HepG2 (cell line): Measurements from ENCODE around the gene NES. TPM values are rescaled to one million over a fixed set of nuclear protein-coding genes. Genes with fewer than 3 reads are reported as not detected.

ENCODE experiments used
- HMGA1 ChIP-seq: sonication (generic); formaldehyde crosslinking; conservative IDR thresholded peaks from 2 replicates; pipeline ENCODE4 v1.4.0; 2020; ENCODE audit warnings: missing genetic modification reagents
- LCORL ChIP-seq, 2 experiments: fragments of 450-650 bp in 1 of 2; sonication (generic) in 1 of 2; formaldehyde crosslinking in 1 of 2; IDR thresholded peaks; 2 replicates each; pipeline versions ENCODE4 v1.5.0 to v1.6.1; 2017 to 2020; ENCODE audit warnings: antibody characterized with exemption in 1 of 2, missing genetic modification reagents in 1 of 2
- NCOA5 ChIP-seq: sonication (generic); formaldehyde crosslinking; IDR thresholded peaks from 2 replicates; pipeline ENCODE4 v1.4.0; 2020; ENCODE audit warnings: missing genetic modification reagents
- NFE2 ChIP-seq: sonication (generic); formaldehyde crosslinking; IDR thresholded peaks from 2 replicates; pipeline ENCODE4 v1.4.0; 2020; ENCODE audit warnings: missing genetic modification reagents
- ZNF142 ChIP-seq: sonication (generic); formaldehyde crosslinking; IDR thresholded peaks from 2 replicates; pipeline ENCODE4 v1.4.0; 2020; ENCODE audit warnings: missing genetic modification reagents
- ZNF75D ChIP-seq: sonication (generic); formaldehyde crosslinking; IDR thresholded peaks from 2 replicates; pipeline ENCODE4 v1.8.1; 2023; ENCODE audit warnings: missing genetic modification reagents, mild to moderate bottlenecking, borderline replicate concordance
- ZNF878 ChIP-seq: sonication (generic); formaldehyde crosslinking; IDR thresholded peaks from 2 replicates; pipeline ENCODE4 v1.8.1; 2023; ENCODE audit warnings: mild to moderate bottlenecking, missing genetic modification reagents, moderate library complexity
- ZNF879 ChIP-seq: sonication (generic); formaldehyde crosslinking; IDR thresholded peaks from 2 replicates; pipeline ENCODE4 v1.8.1; 2023; ENCODE audit warnings: missing genetic modification reagents
- polyA plus RNA-seq, 8 experiments: library from polyadenylated mRNA; depleted of rRNA in 3 of 8; stranded (reverse) in 7 of 8; unstranded in 1 of 8; fragments of >200 nt; fragmentation: Illumina TruSeq in 4 of 8; extraction: Trizol in 4 of 8; gene quantifications; 2 replicates each; pipeline versions ENCODE4 v1.2.1 to v1.2.3, GENCODE V29; 2011 to 2016; ENCODE audit warnings: low read depth in 4 of 8, missing spikeins in 1 of 8, mixed read lengths in 1 of 8; ENCODE audit not compliant: insufficient read depth in 1 of 8
- total RNA-seq, 5 experiments: library from RNA; depleted of rRNA; stranded (reverse); fragments of >200 nt; fragmentation: Illumina TruSeq; extraction: Trizol; gene quantifications; 2 replicates each; pipeline ENCODE4 v1.2.3, GENCODE V29; 2016; ENCODE audit warnings: low read depth in 1 of 5
- TF ChIP-seq, protein P1 (sequence below): sonication (generic); formaldehyde crosslinking; IDR thresholded peaks from 2 replicates; pipeline ENCODE4 v1.5.1; 2020; ENCODE audit warnings: mild to moderate bottlenecking, missing genetic modification reagents
- TF ChIP-seq, protein P2 (sequence below): sonication (generic); formaldehyde crosslinking; IDR thresholded peaks from one replicate; pipeline ENCODE4 v1.5.1; 2020; ENCODE audit warnings: mild to moderate bottlenecking, missing genetic modification reagents; ENCODE audit errors: not compliant biosample characterization

NES gene
- total and polyA plus RNA-seq, 2 of the 13 experiments (the other 11 are each of a cell fraction or from before 2014, with no cell fraction given), result 1.7 to 16.6 TPM

GRCh38 chr1:156662005-156662799 is 15.0 kb downstream of the NES start (continued):
- TF ChIP-seq, protein P1, sequence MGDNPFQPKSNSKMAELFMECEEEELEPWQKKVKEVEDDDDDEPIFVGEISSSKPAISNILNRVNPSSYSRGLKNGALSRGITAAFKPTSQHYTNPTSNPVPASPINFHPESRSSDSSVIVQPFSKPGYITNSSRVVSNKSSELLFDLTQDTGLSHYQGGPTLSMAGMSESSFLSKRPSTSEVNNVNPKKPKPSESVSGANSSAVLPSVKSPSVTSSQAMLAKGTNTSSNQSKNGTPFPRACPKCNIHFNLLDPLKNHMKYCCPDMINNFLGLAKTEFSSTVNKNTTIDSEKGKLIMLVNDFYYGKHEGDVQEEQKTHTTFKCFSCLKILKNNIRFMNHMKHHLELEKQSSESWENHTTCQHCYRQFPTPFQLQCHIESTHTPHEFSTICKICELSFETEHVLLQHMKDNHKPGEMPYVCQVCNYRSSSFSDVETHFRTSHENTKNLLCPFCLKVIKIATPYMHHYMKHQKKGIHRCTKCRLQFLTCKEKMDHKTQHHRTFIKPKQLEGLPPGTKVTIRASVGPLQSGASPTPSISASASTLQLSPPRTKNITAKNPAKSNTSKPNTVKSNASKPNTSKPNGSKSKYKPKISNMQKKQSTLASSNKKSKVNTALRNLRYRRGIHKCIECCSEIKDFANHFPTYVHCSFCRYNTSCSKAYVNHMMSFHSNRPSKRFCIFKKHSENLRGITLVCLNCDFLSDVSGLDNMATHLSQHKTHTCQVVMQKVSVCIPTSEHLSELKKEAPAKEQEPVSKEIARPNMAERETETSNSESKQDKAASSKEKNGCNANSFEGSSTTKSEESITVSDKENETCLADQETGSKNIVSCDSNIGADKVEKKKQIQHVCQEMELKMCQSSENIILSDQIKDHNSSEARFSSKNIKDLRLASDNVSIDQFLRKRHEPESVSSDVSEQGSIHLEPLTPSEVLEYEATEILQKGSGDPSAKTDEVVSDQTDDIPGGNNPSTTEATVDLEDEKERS (CRISPR knock-in tag), result no peak
- TF ChIP-seq ZNF878 (CRISPR knock-in tag), result no peak
- TF ChIP-seq, protein P2, sequence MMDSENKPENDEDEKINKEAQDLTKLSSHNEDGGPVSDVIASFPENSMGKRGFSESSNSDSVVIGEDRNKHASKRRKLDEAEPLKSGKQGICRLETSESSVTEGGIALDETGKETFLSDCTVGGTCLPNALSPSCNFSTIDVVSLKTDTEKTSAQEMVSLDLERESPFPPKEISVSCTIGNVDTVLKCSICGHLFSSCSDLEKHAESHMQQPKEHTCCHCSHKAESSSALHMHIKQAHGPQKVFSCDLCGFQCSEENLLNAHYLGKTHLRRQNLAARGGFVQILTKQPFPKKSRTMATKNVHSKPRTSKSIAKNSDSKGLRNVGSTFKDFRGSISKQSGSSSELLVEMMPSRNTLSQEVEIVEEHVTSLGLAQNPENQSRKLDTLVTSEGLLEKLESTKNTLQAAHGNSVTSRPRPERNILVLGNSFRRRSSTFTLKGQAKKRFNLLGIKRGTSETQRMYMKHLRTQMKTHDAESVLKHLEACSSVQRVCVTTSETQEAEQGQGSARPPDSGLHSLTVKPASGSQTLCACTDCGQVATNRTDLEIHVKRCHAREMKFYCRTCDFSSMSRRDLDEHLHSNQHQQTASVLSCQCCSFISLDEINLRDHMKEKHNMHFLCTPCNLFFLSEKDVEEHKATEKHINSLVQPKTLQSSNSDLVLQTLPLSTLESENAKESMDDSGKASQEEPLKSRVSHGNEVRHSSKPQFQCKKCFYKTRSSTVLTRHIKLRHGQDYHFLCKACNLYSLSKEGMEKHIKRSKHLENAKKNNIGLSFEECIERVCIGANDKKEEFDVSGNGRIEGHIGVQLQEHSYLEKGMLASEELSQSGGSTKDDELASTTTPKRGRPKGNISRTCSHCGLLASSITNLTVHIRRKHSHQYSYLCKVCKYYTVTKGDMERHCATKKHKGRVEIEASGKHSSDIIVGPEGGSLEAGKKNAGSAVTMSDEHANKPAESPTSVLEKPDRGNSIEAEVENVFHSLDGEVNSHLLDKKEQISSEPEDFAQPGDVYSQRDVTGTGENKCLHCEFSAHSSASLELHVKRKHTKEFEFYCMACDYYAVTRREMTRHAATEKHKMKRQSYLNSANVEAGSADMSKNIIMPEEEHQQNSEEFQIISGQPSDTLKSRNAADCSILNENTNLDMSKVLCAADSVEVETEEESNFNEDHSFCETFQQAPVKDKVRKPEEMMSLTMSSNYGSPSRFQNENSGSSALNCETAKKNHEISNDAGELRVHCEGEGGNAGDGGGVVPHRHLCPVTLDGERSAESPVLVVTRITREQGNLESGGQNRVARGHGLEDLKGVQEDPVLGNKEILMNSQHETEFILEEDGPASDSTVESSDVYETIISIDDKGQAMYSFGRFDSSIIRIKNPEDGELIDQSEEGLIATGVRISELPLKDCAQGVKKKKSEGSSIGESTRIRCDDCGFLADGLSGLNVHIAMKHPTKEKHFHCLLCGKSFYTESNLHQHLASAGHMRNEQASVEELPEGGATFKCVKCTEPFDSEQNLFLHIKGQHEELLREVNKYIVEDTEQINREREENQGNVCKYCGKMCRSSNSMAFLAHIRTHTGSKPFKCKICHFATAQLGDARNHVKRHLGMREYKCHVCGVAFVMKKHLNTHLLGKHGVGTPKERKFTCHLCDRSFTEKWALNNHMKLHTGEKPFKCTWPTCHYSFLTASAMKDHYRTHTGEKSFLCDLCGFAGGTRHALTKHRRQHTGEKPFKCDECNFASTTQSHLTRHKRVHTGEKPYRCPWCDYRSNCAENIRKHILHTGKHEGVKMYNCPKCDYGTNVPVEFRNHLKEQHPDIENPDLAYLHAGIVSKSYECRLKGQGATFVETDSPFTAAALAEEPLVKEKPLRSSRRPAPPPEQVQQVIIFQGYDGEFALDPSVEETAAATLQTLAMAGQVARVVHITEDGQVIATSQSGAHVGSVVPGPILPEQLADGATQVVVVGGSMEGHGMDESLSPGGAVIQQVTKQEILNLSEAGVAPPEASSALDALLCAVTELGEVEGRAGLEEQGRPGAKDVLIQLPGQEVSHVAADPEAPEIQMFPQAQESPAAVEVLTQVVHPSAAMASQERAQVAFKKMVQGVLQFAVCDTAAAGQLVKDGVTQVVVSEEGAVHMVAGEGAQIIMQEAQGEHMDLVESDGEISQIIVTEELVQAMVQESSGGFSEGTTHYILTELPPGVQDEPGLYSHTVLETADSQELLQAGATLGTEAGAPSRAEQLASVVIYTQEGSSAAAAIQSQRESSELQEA (CRISPR knock-in tag), result no peak
- TF ChIP-seq NCOA5 (CRISPR knock-in tag), result no peak
- no peak for TF ChIP-seq ZNF142 (CRISPR knock-in tag)
- TF ChIP-seq NFE2 (CRISPR knock-in tag), result no peak
- no peak for TF ChIP-seq LCORL (IDR thresholded peaks at IDR 0.05)
- no peak for TF ChIP-seq LCORL (CRISPR knock-in tag; IDR thresholded peaks at IDR 0.05)
- TF ChIP-seq ZNF879, result no peak
- TF ChIP-seq ZNF75D, result no peak
- no peak for TF ChIP-seq HMGA1 (CRISPR knock-in tag)
